ENCODE results near the gene DEDD2. TPM values are rescaled to one million over a fixed set of nuclear protein-coding genes. Genes with fewer than 3 reads are reported as not detected.

Gene DEDD2
- total and polyA plus RNA-seq, 2 donors (not counting 3 experiments of a cell fraction or from before 2014, with no cell fraction given), result 19.5 to 34.8 TPM

DNA sequence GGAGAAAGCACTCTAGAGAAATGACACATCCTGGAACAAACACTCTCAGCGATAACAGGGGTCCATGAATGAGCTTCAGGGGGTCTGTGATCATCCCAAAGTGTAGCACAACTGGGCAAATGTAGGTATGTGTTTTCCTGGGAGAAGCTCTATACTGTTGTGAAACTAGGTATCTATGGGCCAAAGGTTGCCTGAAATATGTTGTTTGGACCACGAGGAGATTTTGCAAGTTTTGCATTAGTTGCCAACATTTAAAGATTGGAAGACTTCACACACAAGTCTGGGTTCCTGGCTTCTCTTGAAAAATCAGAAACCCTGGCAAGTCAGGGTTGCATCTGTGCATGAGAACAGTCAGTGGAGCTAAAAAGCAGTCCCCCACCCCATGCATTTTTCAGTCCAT lies 58.6 kb downstream of the DEDD2 start:
- H3K27me3 ChIP-seq (ENCODE audit: control insufficient read depth in 2 of 2, insufficient read depth in 2 of 2, low read length in 2 of 2), result peaks cover 12 to 21% of the 10 kb centered on the region in 2 experiments
- no peaks in the 10 kb centered on the region for H3K36me3 ChIP-seq (ENCODE audit: control insufficient read depth in 2 of 2, extremely low read depth in 1 of 2, insufficient read depth in 2 of 2, low read length in 2 of 2)
- H3K9me3 ChIP-seq (replicated peaks; ENCODE audit: control insufficient read depth, insufficient read depth, low read length), result no peaks in the 10 kb centered on the region
- no peak overlapping the region for H3K4me2 ChIP-seq (ENCODE audit: insufficient read depth, low read length)
- ChIA-PET POLR2A (no interaction called here), CTCF (interaction anchor here (1.5 to 2.9 kb wide), 3 partner anchors 18 to 25 kb away, joined by 4 to 12 read pairs (median 4); no protein-coding TSS in a partner anchor)
- no TSS peak for BruUV-seq (replicated peaks)
- no peaks in the 10 kb centered on the region for H4K20me1 ChIP-seq (replicated peaks; ENCODE audit: control insufficient read depth, extremely low read depth, insufficient read depth, low read length)
- H3K4me3 ChIP-seq (replicated peaks in 1 of 3; ENCODE audit: insufficient read depth in 1 of 3, low read depth in 1 of 3, low read length in 3 of 3), result no peak overlapping the region
- H3K9me1 ChIP-seq (replicated peaks; ENCODE audit: control insufficient read depth, extremely low read depth, insufficient read depth, low read length), result no peaks in the 10 kb centered on the region
- intact Hi-C loops (cut with micrococcal nuclease) (no loop called here), dilution Hi-C loops (cut with MboI; ENCODE audit: extremely low pct_ligation_motif_present, low sequenced_read_pairs) (no loop called here)
- DNase-seq (ENCODE audit: low read depth, low spot score) (no peak), FAIRE-seq (no peak)
- H2AFZ ChIP-seq (ENCODE audit: low read depth, low read length), result no peak overlapping the region
- H3K79me2 ChIP-seq (ENCODE audit: control insufficient read depth, insufficient read depth, low read length), result no peaks in the 10 kb centered on the region
- H3K27ac ChIP-seq (ENCODE audit: insufficient read depth, low read depth, low read length), result no peak overlapping the region
- H3K9ac ChIP-seq (replicated peaks; ENCODE audit: extremely low read depth, insufficient read depth, low read length), result no peak overlapping the region
- TF ChIP-seq MYC (IDR thresholded peaks at IDR 0.05; ENCODE audit: low read depth, low read length), result no peak
- no peak for TF ChIP-seq FOS (IDR thresholded peaks at IDR 0.05; ENCODE audit: borderline replicate concordance, insufficient read depth, low read length)
- no peak for TF ChIP-seq GATA2 (IDR thresholded peaks at IDR 0.05; ENCODE audit: insufficient read depth, insufficient read length, low read depth, low read length)
- no peak for TF ChIP-seq POLR2A (IDR thresholded peaks at IDR 0.05; ENCODE audit: low read depth, low read length)
- TF ChIP-seq EZH2 (IDR thresholded peaks at IDR 0.05; ENCODE audit: borderline replicate concordance, low read depth, low read length, severe bottlenecking), result no peak
- TF ChIP-seq, protein P1, sequence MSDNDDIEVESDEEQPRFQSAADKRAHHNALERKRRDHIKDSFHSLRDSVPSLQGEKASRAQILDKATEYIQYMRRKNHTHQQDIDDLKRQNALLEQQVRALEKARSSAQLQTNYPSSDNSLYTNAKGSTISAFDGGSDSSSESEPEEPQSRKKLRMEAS (IDR thresholded peaks at IDR 0.05; ENCODE audit: insufficient read depth, insufficient read length), result no peak
- TF ChIP-seq, protein P2, sequence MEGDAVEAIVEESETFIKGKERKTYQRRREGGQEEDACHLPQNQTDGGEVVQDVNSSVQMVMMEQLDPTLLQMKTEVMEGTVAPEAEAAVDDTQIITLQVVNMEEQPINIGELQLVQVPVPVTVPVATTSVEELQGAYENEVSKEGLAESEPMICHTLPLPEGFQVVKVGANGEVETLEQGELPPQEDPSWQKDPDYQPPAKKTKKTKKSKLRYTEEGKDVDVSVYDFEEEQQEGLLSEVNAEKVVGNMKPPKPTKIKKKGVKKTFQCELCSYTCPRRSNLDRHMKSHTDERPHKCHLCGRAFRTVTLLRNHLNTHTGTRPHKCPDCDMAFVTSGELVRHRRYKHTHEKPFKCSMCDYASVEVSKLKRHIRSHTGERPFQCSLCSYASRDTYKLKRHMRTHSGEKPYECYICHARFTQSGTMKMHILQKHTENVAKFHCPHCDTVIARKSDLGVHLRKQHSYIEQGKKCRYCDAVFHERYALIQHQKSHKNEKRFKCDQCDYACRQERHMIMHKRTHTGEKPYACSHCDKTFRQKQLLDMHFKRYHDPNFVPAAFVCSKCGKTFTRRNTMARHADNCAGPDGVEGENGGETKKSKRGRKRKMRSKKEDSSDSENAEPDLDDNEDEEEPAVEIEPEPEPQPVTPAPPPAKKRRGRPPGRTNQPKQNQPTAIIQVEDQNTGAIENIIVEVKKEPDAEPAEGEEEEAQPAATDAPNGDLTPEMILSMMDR (IDR thresholded peaks at IDR 0.05; ENCODE audit: extremely low read depth in 1 of 2, insufficient read depth in 1 of 2, low read depth in 1 of 2, low read length in 2 of 2), result no peak
- H3K4me1 ChIP-seq (ENCODE audit: control insufficient read depth, extremely low read depth, insufficient read depth, low read length), result no peaks in the 10 kb centered on the region

Data from endothelial cell of umbilical vein (primary cell).